ENCODE results near the gene ANGPT4. TPM values are rescaled to one million over a fixed set of nuclear protein-coding genes. Genes with fewer than 3 reads are reported as not detected.

ANGPT4 gene
- total RNA-seq, 2 donors from 2014 or later, result 0.05 TPM; not detected in 1

DNA sequence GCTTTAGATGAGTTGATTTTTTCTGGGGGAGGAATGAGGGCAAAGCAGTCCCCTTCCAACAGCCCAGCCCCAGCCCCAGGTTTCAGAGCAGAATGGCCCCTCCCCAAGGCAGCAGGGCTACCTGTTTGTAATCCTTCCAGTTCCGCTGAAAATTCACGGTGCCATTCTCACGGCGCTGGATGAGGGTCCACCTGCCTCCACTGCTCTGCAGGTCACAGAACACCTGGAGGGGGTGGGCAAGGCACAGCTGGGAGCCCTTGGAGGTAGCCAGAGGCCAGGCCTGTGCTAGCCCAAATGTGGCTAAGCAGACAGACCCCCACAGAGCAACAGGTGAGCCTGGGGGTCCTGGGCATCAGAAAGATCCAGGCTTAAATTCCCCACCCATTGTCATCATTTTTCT, 36.5 kb downstream of the ANGPT4 start:
- DNase-seq, result no peak
- intact Hi-C loops (cut with DNase I), result no loop called here

DNA sequence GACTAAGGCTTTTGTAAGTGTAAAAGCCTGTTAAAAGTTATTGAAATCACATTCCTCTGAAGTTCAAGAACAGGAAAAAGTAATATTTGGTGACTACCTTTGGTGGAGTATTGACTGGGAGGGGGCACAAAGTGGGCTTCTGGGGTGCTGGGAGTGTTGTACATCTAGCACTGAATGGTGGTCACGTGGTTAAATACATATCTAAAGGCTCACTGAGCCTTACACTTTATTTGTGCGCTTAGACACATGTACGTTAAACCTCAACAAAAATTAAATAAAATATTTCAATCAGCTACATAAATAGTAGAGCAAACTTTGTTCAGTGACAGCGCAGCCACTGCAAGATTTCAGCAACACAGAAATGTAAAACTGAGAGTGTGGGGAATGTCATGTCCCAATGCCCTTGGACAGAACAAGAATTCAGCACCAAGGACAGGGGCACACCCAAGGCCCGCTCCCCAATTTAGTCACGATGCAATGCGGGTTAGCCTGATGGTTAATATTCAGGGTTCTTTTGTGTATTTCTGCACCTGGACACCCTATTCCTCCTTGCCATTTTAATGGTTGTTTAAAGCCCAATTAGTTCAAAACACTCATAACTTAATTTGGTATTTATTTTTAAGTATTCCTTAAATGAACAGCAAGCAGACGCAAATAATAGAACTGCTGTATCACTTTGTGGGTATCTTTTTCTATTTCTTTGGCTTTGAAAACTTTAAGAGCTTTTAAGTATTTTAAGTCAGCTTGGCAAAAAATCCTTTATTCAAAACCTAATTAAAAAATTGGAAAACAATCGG, 37.4 kb downstream of the ANGPT4 start:
- H3K36me3 ChIP-seq, result no peaks in the 10 kb centered on the region
- no peak overlapping the region for H3K9ac ChIP-seq (ENCODE audit: low read depth in 2 of 2, low read length in 2 of 2)
- no peaks in the 10 kb centered on the region for H3K4me1 ChIP-seq
- H3K4me3 ChIP-seq, result no peak overlapping the region
- no peaks in the 10 kb centered on the region for H3K9me3 ChIP-seq
- H3K27ac ChIP-seq, result no peak overlapping the region
- H3K27me3 ChIP-seq, result no peaks in the 10 kb centered on the region
- DNase-seq, result no peak
- intact Hi-C loops (cut with DNase I), result no loop called here
- TF ChIP-seq, protein P1, sequence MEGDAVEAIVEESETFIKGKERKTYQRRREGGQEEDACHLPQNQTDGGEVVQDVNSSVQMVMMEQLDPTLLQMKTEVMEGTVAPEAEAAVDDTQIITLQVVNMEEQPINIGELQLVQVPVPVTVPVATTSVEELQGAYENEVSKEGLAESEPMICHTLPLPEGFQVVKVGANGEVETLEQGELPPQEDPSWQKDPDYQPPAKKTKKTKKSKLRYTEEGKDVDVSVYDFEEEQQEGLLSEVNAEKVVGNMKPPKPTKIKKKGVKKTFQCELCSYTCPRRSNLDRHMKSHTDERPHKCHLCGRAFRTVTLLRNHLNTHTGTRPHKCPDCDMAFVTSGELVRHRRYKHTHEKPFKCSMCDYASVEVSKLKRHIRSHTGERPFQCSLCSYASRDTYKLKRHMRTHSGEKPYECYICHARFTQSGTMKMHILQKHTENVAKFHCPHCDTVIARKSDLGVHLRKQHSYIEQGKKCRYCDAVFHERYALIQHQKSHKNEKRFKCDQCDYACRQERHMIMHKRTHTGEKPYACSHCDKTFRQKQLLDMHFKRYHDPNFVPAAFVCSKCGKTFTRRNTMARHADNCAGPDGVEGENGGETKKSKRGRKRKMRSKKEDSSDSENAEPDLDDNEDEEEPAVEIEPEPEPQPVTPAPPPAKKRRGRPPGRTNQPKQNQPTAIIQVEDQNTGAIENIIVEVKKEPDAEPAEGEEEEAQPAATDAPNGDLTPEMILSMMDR (IDR thresholded peaks at IDR 0.05), result no peak

More for the DNA sequence above, 36.5 kb downstream of the ANGPT4 start:
- Histone ChIP-seq H3K36me3 (no peaks in the 10 kb centered on the region), H3K27me3 (no peaks in the 10 kb centered on the region), H3K27ac (no peak overlapping the region), H3K9ac (ENCODE audit: low read depth in 2 of 2, low read length in 2 of 2) (no peak overlapping the region), H3K9me3 (no peaks in the 10 kb centered on the region), H3K4me1 (no peaks in the 10 kb centered on the region), H3K4me3 (no peak overlapping the region)
- TF ChIP-seq, protein P1 (IDR thresholded peaks at IDR 0.05), result no peak

DNA sequence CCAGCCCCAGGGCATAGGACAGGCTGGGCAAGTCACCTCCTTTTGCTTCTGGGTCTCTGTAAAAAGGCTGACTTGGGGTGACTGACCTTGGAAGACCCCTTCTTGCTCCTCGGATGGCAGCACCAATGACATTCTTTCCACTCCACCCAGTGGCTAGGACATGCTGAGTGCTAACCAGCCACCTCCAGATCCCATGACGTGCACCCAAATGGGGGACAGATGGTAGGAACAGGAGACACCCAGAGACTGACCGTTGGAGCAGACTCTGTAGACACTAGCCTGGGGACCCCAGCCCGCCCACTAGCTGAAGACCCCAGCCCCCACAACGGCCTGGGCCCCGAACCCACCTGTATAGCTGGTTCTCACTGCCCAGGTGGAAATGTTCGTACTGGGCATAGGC, 38.3 kb downstream of the ANGPT4 start:
- Histone ChIP-seq H3K4me3 (no peak overlapping the region), H3K9ac (ENCODE audit: low read depth in 2 of 2, low read length in 2 of 2) (no peak overlapping the region), H3K27me3 (no peaks in the 10 kb centered on the region), H3K27ac (no peak overlapping the region), H3K4me1 (no peaks in the 10 kb centered on the region), H3K9me3 (no peaks in the 10 kb centered on the region), H3K36me3 (no peaks in the 10 kb centered on the region)
- intact Hi-C loops (cut with DNase I), result no loop called here
- DNase-seq, result no peak
- TF ChIP-seq, protein P1 (IDR thresholded peaks at IDR 0.05), result no peak

DNA sequence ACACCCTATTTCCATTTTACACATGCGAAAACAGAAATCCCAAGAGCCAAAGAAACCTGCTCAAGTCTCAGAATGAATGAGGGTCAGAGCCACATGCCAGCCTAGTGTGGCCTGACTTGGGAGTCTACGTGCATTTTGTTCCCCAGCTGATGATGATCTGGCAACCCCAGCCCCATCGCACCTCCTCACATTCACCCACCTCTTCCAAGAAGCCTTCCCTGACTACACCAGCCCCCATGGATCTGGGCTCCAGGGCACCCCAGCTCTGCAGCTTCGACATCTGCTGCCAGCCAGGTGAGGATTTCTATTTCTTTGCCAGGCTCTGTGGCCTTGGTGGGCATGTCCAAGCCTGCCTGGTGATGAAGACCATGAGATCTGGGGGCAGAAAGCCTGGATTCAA, 41.0 kb downstream of the ANGPT4 start:
- Histone ChIP-seq H3K9ac (ENCODE audit: low read depth in 2 of 2, low read length in 2 of 2) (no peak overlapping the region), H3K4me3 (no peak overlapping the region), H3K27me3 (no peaks in the 10 kb centered on the region), H3K4me1 (no peaks in the 10 kb centered on the region), H3K9me3 (no peaks in the 10 kb centered on the region), H3K27ac (no peak overlapping the region), H3K36me3 (no peaks in the 10 kb centered on the region)
- no peak for DNase-seq
- intact Hi-C loops (cut with DNase I), result no loop called here
- TF ChIP-seq, protein P1 (IDR thresholded peaks at IDR 0.05), result no peak

DNA sequence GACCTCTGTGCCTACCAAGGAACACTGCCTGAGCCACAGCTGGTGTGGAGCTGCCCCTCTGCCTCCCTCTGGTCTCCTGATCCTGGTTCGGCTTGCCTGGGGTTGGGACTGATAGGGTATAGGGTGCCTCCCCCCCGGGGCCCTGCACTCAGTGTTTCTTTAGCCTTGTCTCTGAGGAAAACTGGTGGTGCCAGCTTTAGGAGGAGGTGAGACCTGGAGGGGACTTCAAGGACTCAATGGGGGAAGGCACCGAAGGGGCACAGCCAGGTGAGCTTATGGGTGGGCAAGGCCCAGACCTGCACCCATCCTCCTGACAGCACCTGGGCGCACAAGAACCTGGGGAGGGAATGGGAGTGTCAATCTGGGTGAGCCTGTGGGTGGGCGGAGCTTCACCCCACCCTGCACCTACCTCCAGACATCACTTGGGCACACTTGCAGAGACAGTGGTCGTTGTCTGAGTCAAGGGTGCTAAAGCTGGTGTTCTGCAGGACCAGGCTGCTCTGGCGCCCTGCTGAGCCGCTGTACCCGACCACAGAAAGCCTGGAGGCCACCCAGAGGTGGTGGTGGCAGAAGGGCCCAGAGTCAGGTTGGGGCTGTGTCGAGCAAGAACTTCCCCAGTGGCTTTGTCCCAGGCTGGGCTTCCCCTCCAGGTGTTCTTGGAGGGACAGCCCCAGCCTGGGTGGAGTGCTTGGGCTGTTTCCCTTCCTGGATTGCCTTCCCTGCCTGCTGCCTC, 42.1 kb downstream of the ANGPT4 start:
- Histone ChIP-seq H3K4me3 (no peak overlapping the region), H3K9me3 (no peaks in the 10 kb centered on the region), H3K4me1 (no peaks in the 10 kb centered on the region), H3K27ac (no peak overlapping the region), H3K9ac (ENCODE audit: low read depth in 2 of 2, low read length in 2 of 2) (no peak overlapping the region), H3K27me3 (no peaks in the 10 kb centered on the region), H3K36me3 (no peaks in the 10 kb centered on the region)
- intact Hi-C loops (cut with DNase I), result no loop called here
- TF ChIP-seq, protein P1 (IDR thresholded peaks at IDR 0.05), result no peak
- no peak for DNase-seq

Data from colonic mucosa (tissue), 4 donors.